GM21526 (cell line): ENCODE measurements around the gene ZNF362.

ENCODE experiments used
- ATAC-seq: cut with Tn5 transposase; IDR thresholded peaks from one replicate; pipeline ENCODE4 v1.9.1; 2021; ENCODE audit warnings: moderate library complexity; ENCODE audit not compliant: unreplicated experiment, low FRiP score

ZNF362 gene

GRCh38 chr1:33323663-33324477, 67.6 kb downstream of the ZNF362 start:
- ATAC-seq = no peak

GRCh38 chr1:33324677-33325575, 68.6 kb downstream of the ZNF362 start:
- no peak for ATAC-seq

- ATAC-seq = no peak
Measured at GRCh38 chr1:33326785-33327184, 70.5 kb downstream of the ZNF362 start.

- ATAC-seq = no peak
Measured at GRCh38 chr1:33327587-33328325, 71.5 kb downstream of the ZNF362 start.

- no peak for ATAC-seq
Measured at GRCh38 chr1:33328817-33329216, 72.5 kb downstream of the ZNF362 start.

GRCh38 chr1:33329600-33330305, 73.5 kb downstream of the ZNF362 start:
- no peak for ATAC-seq

- no peak for ATAC-seq
Measured at GRCh38 chr1:33330361-33330890, 74.1 kb downstream of the ZNF362 start.

GRCh38 chr1:33330906-33331305, 74.6 kb downstream of the ZNF362 start:
- no peak for ATAC-seq

GRCh38 chr1:33331444-33332356, 75.4 kb downstream of the ZNF362 start:
- ATAC-seq = no peak

- ATAC-seq = no peak
Measured at GRCh38 chr1:33332357-33332789, 76.1 kb downstream of the ZNF362 start.

- ATAC-seq = no peak
Measured at GRCh38 chr1:33332881-33333280, 76.6 kb downstream of the ZNF362 start.

GRCh38 chr1:33334081-33334552, 77.8 kb downstream of the ZNF362 start:
- ATAC-seq = no peak

GRCh38 chr1:33335020-33335419, 78.7 kb downstream of the ZNF362 start:
- ATAC-seq = no peak

GRCh38 chr1:33336580-33336979, 80.3 kb downstream of the ZNF362 start:
- no peak for ATAC-seq

GRCh38 chr1:33337441-33337840, 81.1 kb downstream of the ZNF362 start:
- ATAC-seq = no peak

- ATAC-seq = no peak
Measured at GRCh38 chr1:33338048-33338439, 81.8 kb downstream of the ZNF362 start.

GRCh38 chr1:33338440-33339211, 82.3 kb downstream of the ZNF362 start:
- ATAC-seq = no peak

- no peak for ATAC-seq
Measured at GRCh38 chr1:33339413-33339812, 83.1 kb downstream of the ZNF362 start.
